WTC11 (cell line): ENCODE measurements around the gene RBP3. TPM values are rescaled to one million over a fixed set of nuclear protein-coding genes. Genes with fewer than 3 reads are reported as not detected.

ENCODE experiments used
- ATAC-seq: fragments of 200-7000 bp; cut with Tn5 transposase; 2 replicates; pipeline ENCODE4 v1.10.0; 2021; ENCODE audit warnings: mild to moderate bottlenecking, moderate library complexity
- CTCF ChIA-PET: fragments of 300-600 bp; sonication (Branson Sonifier 250); formaldehyde crosslinking; loops from one replicate; lab custom pipeline; 2021; ENCODE audit warnings: antibody characterized with exemption; lab: Charles Lee
- POLR2A ChIA-PET: fragments of 350-600 bp; sonication (Branson Sonifier 250); formaldehyde crosslinking; loops from one replicate; lab custom pipeline; 2021; ENCODE audit warnings: antibody characterized with exemption; lab: Charles Lee
- DNase-seq: peaks from one replicate; pipeline ENCODE4 v3.0.0; 2021; ENCODE audit warnings: low spot score
- H3K27ac Mint-ChIP-seq: 2 replicates; pipeline ENCODE4 v1.8.0; 2021; ENCODE audit warnings: mixed read lengths
- H3K27me3 Mint-ChIP-seq: 2 replicates; pipeline ENCODE4 v1.8.0; 2021; ENCODE audit warnings: low read depth, mild to moderate bottlenecking, moderate library complexity, mixed read lengths
- H3K36me3 Mint-ChIP-seq: 2 replicates; pipeline ENCODE4 v1.8.0; 2021; ENCODE audit warnings: mixed read lengths
- H3K4me1 Mint-ChIP-seq: 2 replicates; pipeline ENCODE4 v1.8.0; 2022; ENCODE audit warnings: mixed read lengths
- H3K4me3 Mint-ChIP-seq: 2 replicates; pipeline ENCODE4 v1.8.0; 2021; ENCODE audit warnings: mild to moderate bottlenecking, moderate library complexity, mixed read lengths
- H3K9me3 Mint-ChIP-seq: 2 replicates; pipeline ENCODE4 v1.8.0; 2021; ENCODE audit warnings: mixed read lengths
- AFF4 ChIP-seq: sonication (generic); formaldehyde crosslinking; IDR thresholded peaks from 2 replicates; pipeline ENCODE4 v1.8.1; 2023; ENCODE audit warnings: mild to moderate bottlenecking, missing genetic modification reagents, borderline replicate concordance
- CTCF ChIP-seq: fragments of 200-600 bp; IDR thresholded peaks from 2 replicates; pipeline ENCODE4 v1.8.0; 2022; ENCODE audit warnings: antibody characterized with exemption
- E2F5 ChIP-seq: sonication (generic); formaldehyde crosslinking; IDR thresholded peaks from 2 replicates; pipeline ENCODE4 v1.8.1; 2022; ENCODE audit warnings: mild to moderate bottlenecking, moderate library complexity, missing genetic modification reagents
- ELF4 ChIP-seq: sonication (generic); formaldehyde crosslinking; IDR thresholded peaks from 2 replicates; pipeline ENCODE4 v1.8.1; 2022; ENCODE audit warnings: low read depth, mild to moderate bottlenecking, moderate library complexity, missing genetic modification reagents
- EMX1 ChIP-seq: fragments of 250-450 bp; sonication (Bioruptor Pico); IDR thresholded peaks from 2 replicates; pipeline ENCODE4 v1.8.0; 2021; ENCODE audit warnings: mild to moderate bottlenecking
- HMGA2 ChIP-seq: fragments of 250-450 bp; sonication (Bioruptor Pico); IDR thresholded peaks from 2 replicates; pipeline ENCODE4 v1.4.0; 2021; ENCODE audit warnings: mild to moderate bottlenecking, moderate library complexity
- MYBL2 ChIP-seq: sonication (generic); formaldehyde crosslinking; IDR thresholded peaks from 2 replicates; pipeline ENCODE4 v1.8.1; 2023; ENCODE audit warnings: mild to moderate bottlenecking, moderate library complexity, missing genetic modification reagents
- PRRX2 ChIP-seq: fragments of 250-450 bp; sonication (Bioruptor Pico); IDR thresholded peaks from 2 replicates; pipeline ENCODE4 v1.8.0; 2021; ENCODE audit warnings: mild to moderate bottlenecking
- RORB ChIP-seq: fragments of 250-450 bp; sonication (Bioruptor Pico); IDR thresholded peaks from 2 replicates; pipeline ENCODE4 v1.9.0; 2021; ENCODE audit warnings: mild to moderate bottlenecking
- SP1 ChIP-seq: sonication (generic); formaldehyde crosslinking; conservative IDR thresholded peaks from 2 replicates; pipeline ENCODE4 v1.8.1; 2022; ENCODE audit warnings: missing genetic modification reagents
- TCF7 ChIP-seq: sonication (generic); formaldehyde crosslinking; IDR thresholded peaks from 2 replicates; pipeline ENCODE4 v1.8.0; 2022; ENCODE audit warnings: mild to moderate bottlenecking, low read depth, missing genetic modification reagents, moderate library complexity
- TEAD4 ChIP-seq: sonication (generic); formaldehyde crosslinking; IDR thresholded peaks from 2 replicates; pipeline ENCODE4 v1.8.0; 2022; ENCODE audit warnings: mild to moderate bottlenecking, missing genetic modification reagents
- ZNF512 ChIP-seq: sonication (generic); formaldehyde crosslinking; IDR thresholded peaks from 2 replicates; pipeline ENCODE4 v1.8.1; 2022; ENCODE audit warnings: missing genetic modification reagents, borderline replicate concordance
- total RNA-seq: library from RNA; stranded (reverse); gene quantifications from 3 replicates; pipeline ENCODE4 v1.2.3, GENCODE V29; 2021
- TF ChIP-seq, protein P1 (sequence below): sonication (generic); formaldehyde crosslinking; IDR thresholded peaks from 2 replicates; pipeline ENCODE4 v1.8.1; 2023; ENCODE audit warnings: mild to moderate bottlenecking, moderate library complexity, missing genetic modification reagents
- TF ChIP-seq, protein P2 (sequence below): sonication (generic); formaldehyde crosslinking; IDR thresholded peaks from 2 replicates; pipeline ENCODE4 v1.8.1; 2023; ENCODE audit warnings: mild to moderate bottlenecking, missing genetic modification reagents
- TF ChIP-seq, protein P3 (sequence below): sonication (generic); formaldehyde crosslinking; IDR thresholded peaks from 2 replicates; pipeline ENCODE4 v1.8.0; 2022; ENCODE audit warnings: mild to moderate bottlenecking, missing genetic modification reagents

The RBP3 gene
- total RNA-seq, 1 experiment from 2014 or later, result not detected

- TF ChIP-seq CTCF, result no peak
- TF ChIP-seq, all 79 proteins: peak for 0
Measured at GRCh38 chr10:47319784-47320183, 28.4 kb upstream of the RBP3 start (continued).

DNA sequence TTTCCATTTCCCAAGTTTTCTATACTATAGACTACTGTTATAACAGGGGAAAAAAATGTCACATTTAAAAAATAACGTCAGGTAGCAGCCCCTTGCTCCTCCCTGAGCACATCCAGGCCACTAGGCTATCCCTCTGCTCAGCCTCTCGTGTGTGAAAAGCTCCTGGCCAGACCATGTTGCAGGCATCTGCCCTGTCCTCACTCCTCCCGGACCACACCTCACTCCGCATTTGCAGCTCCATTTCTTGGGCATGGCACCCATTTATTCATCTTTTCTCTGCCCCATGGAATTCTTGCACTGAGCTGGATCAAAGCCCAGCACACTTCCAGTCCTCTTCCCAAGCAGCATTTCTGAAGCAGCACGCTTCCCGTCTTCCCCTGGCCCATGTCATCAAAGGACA, 27.4 kb upstream of the RBP3 start:
- ChIA-PET CTCF (interaction anchor here (1.1 to 2.1 kb wide), 2 partner anchors 20 to 33 kb away, joined by 3 to 8 read pairs; no protein-coding TSS in a partner anchor), POLR2A (interaction anchor here (0.8 kb wide), 1 partner anchor 195 kb away, joined by 3 read pairs; no protein-coding TSS in a partner anchor)
- DNase-seq, result no peak
- H3K36me3 Mint-ChIP-seq, result no peaks in the 10 kb centered on the region
- no peaks in the 10 kb centered on the region for H3K27me3 Mint-ChIP-seq
- TF ChIP-seq, protein P1, sequence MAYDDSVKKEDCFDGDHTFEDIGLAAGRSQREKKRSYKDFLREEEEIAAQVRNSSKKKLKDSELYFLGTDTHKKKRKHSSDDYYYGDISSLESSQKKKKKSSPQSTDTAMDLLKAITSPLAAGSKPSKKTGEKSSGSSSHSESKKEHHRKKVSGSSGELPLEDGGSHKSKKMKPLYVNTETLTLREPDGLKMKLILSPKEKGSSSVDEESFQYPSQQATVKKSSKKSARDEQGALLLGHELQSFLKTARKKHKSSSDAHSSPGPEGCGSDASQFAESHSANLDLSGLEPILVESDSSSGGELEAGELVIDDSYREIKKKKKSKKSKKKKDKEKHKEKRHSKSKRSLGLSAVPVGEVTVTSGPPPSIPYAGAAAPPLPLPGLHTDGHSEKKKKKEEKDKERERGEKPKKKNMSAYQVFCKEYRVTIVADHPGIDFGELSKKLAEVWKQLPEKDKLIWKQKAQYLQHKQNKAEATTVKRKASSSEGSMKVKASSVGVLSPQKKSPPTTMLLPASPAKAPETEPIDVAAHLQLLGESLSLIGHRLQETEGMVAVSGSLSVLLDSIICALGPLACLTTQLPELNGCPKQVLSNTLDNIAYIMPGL (CRISPR knock-in tag), result no peak
- TF ChIP-seq EMX1 (CRISPR knock-in tag) (no peak), RORB (CRISPR knock-in tag) (no peak), TEAD4 (CRISPR knock-in tag) (no peak), E2F5 (CRISPR knock-in tag) (no peak), TCF7 (CRISPR knock-in tag) (no peak), HMGA2 (CRISPR knock-in tag) (no peak), ELF4 (no peak), ZNF512 (CRISPR knock-in tag) (no peak), SP1 (no peak), MYBL2 (CRISPR knock-in tag) (no peak)
- TF ChIP-seq, protein P2, sequence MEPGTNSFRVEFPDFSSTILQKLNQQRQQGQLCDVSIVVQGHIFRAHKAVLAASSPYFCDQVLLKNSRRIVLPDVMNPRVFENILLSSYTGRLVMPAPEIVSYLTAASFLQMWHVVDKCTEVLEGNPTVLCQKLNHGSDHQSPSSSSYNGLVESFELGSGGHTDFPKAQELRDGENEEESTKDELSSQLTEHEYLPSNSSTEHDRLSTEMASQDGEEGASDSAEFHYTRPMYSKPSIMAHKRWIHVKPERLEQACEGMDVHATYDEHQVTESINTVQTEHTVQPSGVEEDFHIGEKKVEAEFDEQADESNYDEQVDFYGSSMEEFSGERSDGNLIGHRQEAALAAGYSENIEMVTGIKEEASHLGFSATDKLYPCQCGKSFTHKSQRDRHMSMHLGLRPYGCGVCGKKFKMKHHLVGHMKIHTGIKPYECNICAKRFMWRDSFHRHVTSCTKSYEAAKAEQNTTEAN (CRISPR knock-in tag), result no peak
- TF ChIP-seq, protein P3, sequence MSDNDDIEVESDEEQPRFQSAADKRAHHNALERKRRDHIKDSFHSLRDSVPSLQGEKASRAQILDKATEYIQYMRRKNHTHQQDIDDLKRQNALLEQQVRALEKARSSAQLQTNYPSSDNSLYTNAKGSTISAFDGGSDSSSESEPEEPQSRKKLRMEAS (CRISPR knock-in tag), result no peak
- H3K4me3 Mint-ChIP-seq, result no peak overlapping the region
- ATAC-seq, result no peak
- H3K9me3 Mint-ChIP-seq, result peaks cover 4% of the 10 kb centered on the region
- H3K27ac Mint-ChIP-seq, result no peak overlapping the region
- no peaks in the 10 kb centered on the region for H3K4me1 Mint-ChIP-seq

DNA sequence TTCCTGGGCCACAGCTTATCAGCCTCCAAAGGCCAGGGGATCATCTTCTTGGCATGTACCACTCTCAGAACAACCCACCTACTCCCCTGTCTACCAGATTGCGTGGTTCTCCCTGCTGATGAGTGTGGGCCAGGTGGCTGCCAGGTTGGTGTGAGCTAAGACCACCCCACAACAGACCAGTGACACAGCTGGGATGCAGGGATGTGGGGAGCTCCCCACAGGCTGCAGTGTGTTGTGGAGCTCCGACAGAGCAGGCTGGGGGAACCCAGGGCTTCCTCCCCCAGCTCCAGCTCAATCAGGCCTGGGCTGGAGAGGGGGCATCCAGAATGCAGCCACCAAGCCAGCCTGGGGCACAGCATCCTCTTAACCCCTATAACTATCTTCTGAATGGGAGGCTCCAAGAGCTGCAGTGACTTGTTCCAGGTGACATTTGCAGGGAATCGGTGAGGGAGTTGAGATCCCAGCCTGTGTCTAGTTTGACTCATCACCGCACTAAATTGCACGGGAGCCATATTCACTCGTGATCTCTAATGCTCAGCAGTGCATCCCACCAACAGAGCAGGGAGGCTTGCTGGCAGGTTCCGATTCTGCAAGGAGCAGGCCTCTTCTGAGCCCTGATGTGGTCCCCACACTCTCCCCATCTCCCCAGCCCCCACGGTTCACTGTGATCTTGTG, 26.5 kb upstream of the RBP3 start:
- no peaks in the 10 kb centered on the region for H3K4me1 Mint-ChIP-seq
- no peak overlapping the region for H3K27ac Mint-ChIP-seq
- H3K9me3 Mint-ChIP-seq, result peaks cover 4% of the 10 kb centered on the region
- H3K36me3 Mint-ChIP-seq, result no peaks in the 10 kb centered on the region
- CTCF ChIA-PET, result interaction anchor here (0.8 to 2.1 kb wide), 3 partner anchors 9 to 32 kb away, joined by 3 to 8 read pairs (median 4); no protein-coding TSS in a partner anchor
- ATAC-seq (no peak), DNase-seq (no peak)
- no peak overlapping the region for H3K4me3 Mint-ChIP-seq
- POLR2A ChIA-PET, result no interaction called here
- H3K27me3 Mint-ChIP-seq, result no peaks in the 10 kb centered on the region
- TF ChIP-seq CTCF, result no peak
- TF ChIP-seq, protein P3 (CRISPR knock-in tag), result no peak
- TF ChIP-seq AFF4 (CRISPR knock-in tag), result no peak
- no peak for TF ChIP-seq PRRX2 (CRISPR knock-in tag)
